ENCODE measurements around the gene PREX1. TPM values are rescaled to one million over a fixed set of nuclear protein-coding genes. Genes with fewer than 3 reads are reported as not detected.

PREX1 gene
- total and polyA plus RNA-seq, 9 donors = 3.8 to 13.6 (median 6.7) TPM

GRCh38 chr20:48689874-48690571, 137.8 kb downstream of the PREX1 start:
- no peak overlapping the region for H3K4me3 ChIP-seq
- no peak overlapping the region for H3K27ac ChIP-seq
- H3K27me3 ChIP-seq = no peaks in the 10 kb centered on the region
- H3K9me3 ChIP-seq = no peaks in the 10 kb centered on the region
- no peak for DNase-seq
- 88 to 95% (median 95%) methylated on average over 9 of the region's 9 CpGs for WGBS, 3 donors
- H3K36me3 ChIP-seq = no peaks in the 10 kb centered on the region
- peaks cover 1% of the 10 kb centered on the region for H3K4me1 ChIP-seq (ENCODE audit: insufficient read depth)
- intact Hi-C loops (cut with DNase I) = no loop called here
- TF ChIP-seq EP300 (IDR thresholded peaks at IDR 0.05) (no peak), CTCF (IDR thresholded peaks at IDR 0.05) (no peak), POLR2A (IDR thresholded peaks at IDR 0.05) (no peak)

- intact Hi-C loops (cut with DNase I) = no loop called here
- no peak overlapping the region for H3K27ac ChIP-seq
- H3K36me3 ChIP-seq = no peaks in the 10 kb centered on the region
- 84 to 93% (median 84%) methylated on average over 8 of the region's 8 CpGs for WGBS, 3 donors
- no peaks in the 10 kb centered on the region for H3K27me3 ChIP-seq
- no peak for DNase-seq
- TF ChIP-seq POLR2A (IDR thresholded peaks at IDR 0.05) (no peak), EP300 (IDR thresholded peaks at IDR 0.05) (no peak), CTCF (IDR thresholded peaks at IDR 0.05) (no peak)
- peaks cover 1% of the 10 kb centered on the region for H3K4me1 ChIP-seq (ENCODE audit: insufficient read depth)
- H3K9me3 ChIP-seq = no peaks in the 10 kb centered on the region
- no peak overlapping the region for H3K4me3 ChIP-seq
These were observed 138.4 kb downstream of the PREX1 start for GRCh38 chr20:48689388-48689787.

- no peak for DNase-seq
- Histone ChIP-seq H3K4me3 (no peak overlapping the region), H3K9me3 (no peaks in the 10 kb centered on the region), H3K4me1 (ENCODE audit: insufficient read depth) (peaks cover 1% of the 10 kb centered on the region), H3K27me3 (no peaks in the 10 kb centered on the region), H3K36me3 (no peaks in the 10 kb centered on the region), H3K27ac (no peak overlapping the region)
- 97 to 98% (median 98%) methylated on average over 7 to 8 of the region's 8 CpGs for WGBS, 3 donors
- no peak for TF ChIP-seq CTCF (IDR thresholded peaks at IDR 0.05)
- no peak for TF ChIP-seq EP300 (IDR thresholded peaks at IDR 0.05)
- TF ChIP-seq POLR2A (IDR thresholded peaks at IDR 0.05) = no peak
- intact Hi-C loops (cut with DNase I) = no loop called here
These were observed 139.2 kb downstream of the PREX1 start for GRCh38 chr20:48688579-48688978.

GRCh38 chr20:48687117-48687800, 140.5 kb downstream of the PREX1 start:
- peaks cover 9% of the 10 kb centered on the region for H3K4me1 ChIP-seq (ENCODE audit: insufficient read depth)
- H3K9me3 ChIP-seq = no peaks in the 10 kb centered on the region
- H3K36me3 ChIP-seq = no peaks in the 10 kb centered on the region
- 90 to 96% (median 95%) methylated on average over 10 of the region's 10 CpGs for WGBS, 3 donors
- intact Hi-C loops (cut with DNase I) = no loop called here
- no peak overlapping the region for H3K27ac ChIP-seq
- no peak for TF ChIP-seq POLR2A (IDR thresholded peaks at IDR 0.05)
- no peak for TF ChIP-seq EP300 (IDR thresholded peaks at IDR 0.05)
- TF ChIP-seq CTCF (IDR thresholded peaks at IDR 0.05) = no peak
- DNase-seq = no peak
- no peaks in the 10 kb centered on the region for H3K27me3 ChIP-seq
- H3K4me3 ChIP-seq = no peak overlapping the region

Measured in ovary (tissue), 9 donors.